HG03558 (cell line): ENCODE measurements around the gene IVNS1ABP.
"Not testable (repeated sequence)": the region's sequence is repeated elsewhere in the genome, so short reads cannot be mapped to it uniquely, and the experiment has no call there.

ENCODE experiments used
- ATAC-seq: cut with Tn5 transposase; IDR thresholded peaks from one replicate; pipeline ENCODE4 v1.9.1; 2021; ENCODE audit warnings: moderate number of reproducible peaks; ENCODE audit not compliant: unreplicated experiment; ENCODE audit errors: extremely low read depth

The IVNS1ABP gene

DNA sequence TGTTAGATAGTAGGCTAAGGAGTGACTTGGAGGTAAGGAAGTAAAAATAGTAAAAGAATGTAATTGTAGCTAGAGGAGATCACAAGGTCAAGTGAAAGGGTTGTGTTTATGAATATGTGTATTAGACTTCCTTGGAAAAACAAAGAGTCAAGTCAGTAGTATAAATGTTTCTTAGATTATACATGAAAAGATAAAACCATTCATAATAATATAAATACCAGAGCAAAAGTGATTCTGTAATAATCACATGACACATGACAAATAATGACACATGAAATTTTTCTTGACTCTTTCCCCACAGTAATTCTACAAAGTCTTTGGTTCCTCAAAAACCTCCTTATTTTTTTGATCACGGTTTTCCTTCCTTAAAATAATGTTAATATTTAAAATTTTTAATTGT, 56.4 kb downstream of the IVNS1ABP start:
- no peak for ATAC-seq

GRCh38 chr1:185258676-185259075, 58.4 kb downstream of the IVNS1ABP start:
- ATAC-seq, result no peak

DNA sequence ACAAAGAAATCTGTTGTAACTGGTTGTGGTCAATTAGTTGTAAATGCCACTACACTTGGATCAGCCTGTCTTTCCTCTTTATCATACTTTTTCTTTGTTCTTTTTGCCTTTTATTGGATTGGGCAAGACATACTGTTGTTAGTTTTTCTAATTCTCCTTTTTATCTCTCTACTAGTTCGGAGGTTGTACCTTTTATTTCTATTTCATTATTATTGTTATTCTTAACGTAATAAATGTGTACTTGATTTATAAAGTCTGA, 59.2 kb downstream of the IVNS1ABP start:
- no peak for ATAC-seq

DNA sequence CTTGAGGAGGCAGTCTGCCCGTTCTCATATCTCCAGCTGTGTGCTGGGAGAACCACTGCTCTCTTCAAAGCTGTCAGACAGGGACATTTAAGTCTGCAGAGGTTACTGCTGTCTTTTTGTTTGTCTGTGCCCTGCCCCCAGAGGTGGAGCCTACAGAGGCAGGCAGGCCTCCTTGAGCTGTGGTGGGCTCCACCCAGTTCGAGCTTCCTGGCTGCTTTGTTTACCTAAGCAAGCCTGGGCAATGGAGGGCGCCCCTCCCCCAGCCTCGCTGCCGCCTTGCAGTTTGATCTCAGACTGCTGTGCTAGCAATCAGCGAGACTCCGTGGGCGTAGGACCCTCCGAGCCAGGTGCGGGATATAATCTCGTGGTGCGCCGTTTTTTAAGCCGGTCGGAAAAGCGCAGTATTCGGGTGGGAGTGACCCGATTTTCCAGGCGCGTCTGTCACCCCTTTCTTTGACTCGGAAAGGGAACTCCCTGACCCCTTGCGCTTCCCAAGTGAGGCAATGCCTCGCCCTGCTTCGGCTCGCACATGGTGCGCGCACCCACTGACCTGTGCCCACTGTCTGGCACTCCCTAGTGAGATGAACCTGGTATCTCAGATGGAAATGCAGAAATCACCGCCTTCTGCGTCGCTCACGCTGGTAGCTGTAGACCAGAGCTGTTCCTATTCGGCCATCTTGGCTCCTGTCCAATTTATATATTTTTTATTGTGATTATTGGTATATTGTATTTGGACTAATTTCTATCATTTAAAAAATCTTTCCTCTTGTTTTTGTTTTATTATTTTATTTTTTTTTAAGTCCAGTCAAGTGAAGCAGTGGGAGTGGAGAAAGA, 59.7 kb downstream of the IVNS1ABP start:
- not testable (repeated sequence) for ATAC-seq

DNA sequence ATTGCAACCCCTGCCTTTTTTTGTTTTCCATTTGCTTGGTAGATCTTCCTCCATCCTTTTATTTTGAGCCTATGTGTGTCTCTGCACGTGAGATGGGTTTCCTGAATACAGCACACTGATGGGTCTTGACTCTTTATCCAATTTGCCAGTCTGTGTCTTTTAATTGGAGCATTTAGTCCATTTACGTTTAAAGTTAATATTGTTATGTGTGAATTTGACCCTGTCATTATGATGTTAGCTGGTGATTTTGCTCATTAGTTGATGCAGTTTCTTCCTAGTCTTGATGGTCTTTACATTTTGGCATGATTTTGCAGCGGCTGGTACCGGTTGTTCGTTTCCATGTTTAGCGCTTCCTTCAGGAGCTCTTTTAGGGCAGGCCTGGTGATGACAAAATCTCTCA, 61.4 kb downstream of the IVNS1ABP start:
- ATAC-seq, result not testable (repeated sequence)

DNA sequence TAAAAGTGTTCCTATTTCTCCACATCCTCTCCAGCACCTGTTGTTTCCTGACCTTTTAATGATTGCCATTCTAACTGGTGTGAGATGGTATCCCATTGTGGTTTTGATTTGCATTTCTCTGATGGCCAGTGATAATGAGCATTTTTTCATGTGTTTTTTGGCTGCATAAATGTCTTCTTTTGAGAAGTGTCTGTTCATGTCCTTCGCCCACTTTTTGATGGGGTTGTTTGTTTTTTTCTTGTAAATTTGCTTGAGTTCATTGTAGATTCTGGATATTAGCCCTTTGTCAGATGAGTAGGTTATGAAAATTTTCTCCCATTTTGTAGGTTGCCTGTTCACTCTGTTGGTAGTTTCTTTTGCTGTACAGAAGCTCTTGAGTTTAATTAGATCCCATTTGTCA, 64.6 kb downstream of the IVNS1ABP start:
- not testable (repeated sequence) for ATAC-seq

- not testable (repeated sequence) for ATAC-seq
These were observed 65.1 kb downstream of the IVNS1ABP start for GRCh38 chr1:185251928-185252327.

- no peak for ATAC-seq
These were observed 67.0 kb downstream of the IVNS1ABP start for GRCh38 chr1:185250063-185250462.

GRCh38 chr1:185249563-185249962, 67.5 kb downstream of the IVNS1ABP start:
- no peak for ATAC-seq
